Measurements from ENCODE around the gene RFXANK.

RFXANK gene

GRCh38 chr19:19203012-19203856 is 11.2 kb downstream of the RFXANK start, which contains the start of gene NR2C2AP (continued):
- TF ChIP-seq KLF9 (tag by site-specific recombination; IDR thresholded peaks at IDR 0.05; ENCODE audit: low read depth) (peak; percentile 62), HOXC10 (CRISPR knock-in tag; IDR thresholded peaks at IDR 0.05) (no peak), GLI4 (tag by site-specific recombination; IDR thresholded peaks at IDR 0.05) (no peak), ZBTB11 (tag by site-specific recombination; conservative IDR thresholded peaks at IDR 0.05; ENCODE audit: low read depth) (no peak; the same call in 1 of the 2 replicates), ZNF768 (tag by site-specific recombination; IDR thresholded peaks at IDR 0.05) (no peak), ZNF366 (tag by site-specific recombination; conservative IDR thresholded peaks at IDR 0.05) (no peak), ZNF549 (tag by site-specific recombination; IDR thresholded peaks at IDR 0.05) (no peak), ZNF521 (tag by site-specific recombination; IDR thresholded peaks at IDR 0.05) (no peak), KLF1 (tag by site-specific recombination; IDR thresholded peaks at IDR 0.05) (peak; percentile 38), ZNF174 (tag by site-specific recombination; IDR thresholded peaks at IDR 0.05) (no peak), ZNF148 (tag by site-specific recombination; IDR thresholded peaks at IDR 0.05; ENCODE audit: borderline replicate concordance) (no peak), ZIC2 (tag by site-specific recombination; IDR thresholded peaks at IDR 0.05) (no peak), ZNF560 (tag by site-specific recombination; IDR thresholded peaks at IDR 0.05; ENCODE audit: borderline replicate concordance) (no peak), ZNF692 (tag by site-specific recombination; IDR thresholded peaks at IDR 0.05) (peak; percentile 22; the same call in 1 of the 2 replicates)

GRCh38 chr19:19204181-19204580 is 12.1 kb downstream of the RFXANK start:
- no peaks in the 10 kb centered on the region for H3K4me1 ChIP-seq (ENCODE audit: control insufficient read depth, insufficient read depth, low read length)
- no peak overlapping the region for H3K27ac ChIP-seq (ENCODE audit: extremely low read depth, low read depth, low read length)
- ChIA-PET POLR2A (interaction anchor here (0.9 kb wide), 1 partner anchor 13 kb away, joined by 3 read pairs; the partner anchor contains the start of gene BORCS8), CTCF (interaction anchor here (0.7 kb wide), 1 partner anchor 1619 kb away, joined by 3 read pairs; no protein-coding TSS in a partner anchor)
- H3K4me3 ChIP-seq (ENCODE audit: low read depth, low read length) = no peak overlapping the region
- peaks cover 4 to 22% of the 10 kb centered on the region in 2 experiments; a peak in 2 of 3 replicates for H3K36me3 ChIP-seq (ENCODE audit: control insufficient read depth in 2 of 2, insufficient read depth in 1 of 2, low read length in 2 of 2)
- H3K9me3 ChIP-seq (ENCODE audit: control insufficient read depth, insufficient read depth, low read depth, low read length) = no peaks in the 10 kb centered on the region
- TF ChIP-seq ZNF426 (tag by site-specific recombination; IDR thresholded peaks at IDR 0.05) = no peak
- TF ChIP-seq ZNF239 (tag by site-specific recombination; IDR thresholded peaks at IDR 0.05) = no peak
- TF ChIP-seq GFI1B (tag by site-specific recombination; IDR thresholded peaks at IDR 0.05) = no peak
- no peak for TF ChIP-seq ZNF184 (tag by site-specific recombination; IDR thresholded peaks at IDR 0.05)
- TF ChIP-seq ZNF639 (tag by site-specific recombination; IDR thresholded peaks at IDR 0.05) = no peak
- TF ChIP-seq OVOL3 (tag by site-specific recombination; IDR thresholded peaks at IDR 0.05) = no peak
- TF ChIP-seq HOXA7 (CRISPR knock-in tag; IDR thresholded peaks at IDR 0.05; ENCODE audit: borderline replicate concordance) = no peak
- no peak for TF ChIP-seq PRDM4 (tag by site-specific recombination; IDR thresholded peaks at IDR 0.05)

Data from HEK293 (cell line).